Lower lobe of right lung (tissue), 2 donors: Measurements from ENCODE around the gene DIS3L2. TPM values are rescaled to one million over a fixed set of nuclear protein-coding genes. Genes with fewer than 3 reads are reported as not detected.

Experiments
- ATAC-seq, 2 donors: fragments of 200-7000 bp; cut with Tn5 transposase; one replicate each; pipeline ENCODE4 v1.9.1; 2020 to 2022; ENCODE audit warnings: mild to moderate bottlenecking in 2 of 2, moderate library complexity in 2 of 2
- DNase-seq: peaks from one replicate; pipeline ENCODE4 v3.0.0-alpha.2; 2020
- H3K27ac ChIP-seq: fragments of 200-600 bp; one replicate; pipeline ENCODE4 v1.8.0; 2022
- H3K27me3 ChIP-seq: fragments of 200-600 bp; one replicate; pipeline ENCODE4 v1.8.0; 2022; ENCODE audit warnings: low read depth
- H3K36me3 ChIP-seq: fragments of 200-600 bp; one replicate; pipeline ENCODE4 v1.8.0; 2022; ENCODE audit warnings: mild to moderate bottlenecking
- H3K4me1 ChIP-seq: fragments of 200-600 bp; one replicate; pipeline ENCODE4 v1.8.0; 2022
- H3K4me3 ChIP-seq: fragments of 200-600 bp; one replicate; pipeline ENCODE4 v1.8.0; 2022; ENCODE audit warnings: mild to moderate bottlenecking
- H3K9me3 ChIP-seq: fragments of 200-600 bp; one replicate; pipeline ENCODE4 v1.8.0; 2022
- CTCF ChIP-seq: fragments of 200-600 bp; IDR thresholded peaks from one replicate; pipeline ENCODE4 v1.8.0; 2022; ENCODE audit warnings: antibody characterized with exemption, mild to moderate bottlenecking
- intact Hi-C: fragments of 100-400 bp; cut with DNase I; formaldehyde crosslinking; loops from one replicate; pipeline ENCODE4 v1.11.0; 2022
- total RNA-seq: library from RNA; stranded (reverse); fragmentation: NEBNext Ultra II Directional; extraction: Animal tissue kit (Norgen Biotek cat#: 25700); gene quantifications from one replicate; pipeline ENCODE4 v1.2.1, GENCODE V29; 2021
- donor health status: DM: no; HTN: yes; CAD: no; lungs with severe emphysema.

The DIS3L2 gene
- total RNA-seq, 1 donor from 2014 or later = 34.4 TPM

- H3K4me3 ChIP-seq = no peak overlapping the region
- no peaks in the 10 kb centered on the region for H3K27me3 ChIP-seq
- intact Hi-C loops = no loop called here
- ATAC-seq (no peak), DNase-seq (no peak)
- no peaks in the 10 kb centered on the region for H3K36me3 ChIP-seq
- H3K27ac ChIP-seq = no peak overlapping the region
- H3K9me3 ChIP-seq = no peaks in the 10 kb centered on the region
- no peaks in the 10 kb centered on the region for H3K4me1 ChIP-seq
- no peak for TF ChIP-seq CTCF
Measured at GRCh38 chr2:231984992-231985391, 23.5 kb downstream of the DIS3L2 start.

GRCh38 chr2:231985823-231986261, 24.3 kb downstream of the DIS3L2 start:
- Histone ChIP-seq H3K4me3 (no peak overlapping the region), H3K4me1 (no peaks in the 10 kb centered on the region), H3K27ac (no peak overlapping the region), H3K27me3 (no peaks in the 10 kb centered on the region), H3K9me3 (no peaks in the 10 kb centered on the region), H3K36me3 (no peaks in the 10 kb centered on the region)
- ATAC-seq (no peak), DNase-seq (no peak)
- intact Hi-C loops = no loop called here
- TF ChIP-seq CTCF = no peak

GRCh38 chr2:231987124-231987727, 25.7 kb downstream of the DIS3L2 start:
- no peaks in the 10 kb centered on the region for H3K36me3 ChIP-seq
- no peaks in the 10 kb centered on the region for H3K9me3 ChIP-seq
- TF ChIP-seq CTCF = no peak
- no peaks in the 10 kb centered on the region for H3K4me1 ChIP-seq
- H3K27ac ChIP-seq = no peak overlapping the region
- no peak overlapping the region for H3K4me3 ChIP-seq
- intact Hi-C loops = no loop called here
- H3K27me3 ChIP-seq = no peaks in the 10 kb centered on the region
- ATAC-seq (no peak), DNase-seq (no peak)

GRCh38 chr2:231988179-231988866, 26.8 kb downstream of the DIS3L2 start:
- no peak overlapping the region for H3K27ac ChIP-seq
- H3K27me3 ChIP-seq = no peaks in the 10 kb centered on the region
- no peak overlapping the region for H3K4me3 ChIP-seq
- no peak for DNase-seq
- intact Hi-C loops = no loop called here
- no peaks in the 10 kb centered on the region for H3K4me1 ChIP-seq
- ATAC-seq = no peak
- TF ChIP-seq CTCF = no peak
- H3K36me3 ChIP-seq = no peaks in the 10 kb centered on the region
- no peaks in the 10 kb centered on the region for H3K9me3 ChIP-seq

GRCh38 chr2:231991664-231992063, 30.2 kb downstream of the DIS3L2 start:
- ATAC-seq = no peak
- peaks cover 7% of the 10 kb centered on the region for H3K4me1 ChIP-seq
- no peak for TF ChIP-seq CTCF

More at GRCh38 chr2:231991664-231992063, 30.2 kb downstream of the DIS3L2 start:
- no peaks in the 10 kb centered on the region for H3K36me3 ChIP-seq
- no peak overlapping the region for H3K27ac ChIP-seq
- intact Hi-C loops = no loop called here
- no peaks in the 10 kb centered on the region for H3K27me3 ChIP-seq
- DNase-seq = no peak
- H3K9me3 ChIP-seq = no peaks in the 10 kb centered on the region
- no peak overlapping the region for H3K4me3 ChIP-seq
